Measurements from ENCODE around the gene STARD13.

Gene STARD13

DNA sequence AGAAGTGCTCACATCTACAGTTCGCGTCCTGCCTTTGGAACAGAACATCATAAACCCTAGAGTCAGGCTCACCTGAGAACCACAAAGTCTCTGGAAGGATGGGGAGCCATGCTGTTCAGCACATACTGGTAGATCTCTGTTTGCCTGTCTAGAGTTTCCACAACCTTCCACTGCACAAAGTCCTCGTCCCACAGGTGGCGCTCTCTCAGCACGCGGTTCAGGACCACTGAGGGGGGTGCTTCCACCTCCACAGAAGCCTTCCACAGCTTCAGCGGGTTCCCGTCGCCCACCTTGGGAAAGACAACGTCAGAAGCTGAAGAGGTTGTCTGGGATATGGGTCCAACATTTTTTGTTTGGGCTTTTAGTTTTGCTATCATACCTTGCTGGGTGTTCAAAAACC is 175.8 kb downstream of the STARD13 start:
- FAIRE-seq = no peak

GRCh38 chr13:33109271-33109697 is 176.3 kb downstream of the STARD13 start:
- FAIRE-seq = peak; percentile 61

DNA sequence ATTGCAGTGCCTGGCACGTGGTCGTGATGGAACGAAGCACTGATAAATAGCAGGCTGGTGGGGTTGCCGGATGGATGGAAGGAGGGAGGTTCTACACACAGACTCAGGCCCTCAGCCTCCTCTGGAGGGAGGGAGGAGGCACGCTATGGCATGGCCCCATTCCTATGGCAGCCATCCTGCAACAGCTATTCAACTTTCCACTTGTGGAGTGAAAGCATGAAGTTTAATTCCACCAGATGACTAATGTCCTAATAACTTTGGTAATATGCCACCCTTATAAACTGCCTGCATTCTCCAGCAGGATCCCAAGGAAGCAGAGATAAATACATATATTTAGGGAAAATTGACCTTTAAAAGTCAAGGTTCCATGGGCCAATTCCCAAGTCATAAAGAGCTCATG is 176.9 kb downstream of the STARD13 start:
- FAIRE-seq = no peak

DNA sequence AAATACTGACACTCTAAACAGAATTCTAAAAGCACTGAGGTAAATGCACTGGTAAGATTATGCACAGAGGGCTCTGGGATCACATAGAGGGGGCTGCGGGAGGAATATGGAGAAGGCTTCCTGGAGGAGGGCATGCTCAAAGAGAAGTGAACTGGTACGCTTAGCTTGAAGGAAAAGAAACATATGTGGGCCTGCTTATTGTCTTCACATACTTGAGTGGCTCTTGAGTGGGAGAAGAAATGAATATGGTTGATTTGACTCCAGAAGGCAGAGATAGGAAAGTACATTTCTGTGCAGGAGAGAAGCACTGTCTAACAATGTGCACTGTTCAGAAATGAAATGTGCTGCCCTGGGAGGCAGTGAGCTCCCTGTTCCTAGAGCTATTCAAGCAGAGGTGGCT is 178.2 kb downstream of the STARD13 start:
- no peak for FAIRE-seq

DNA sequence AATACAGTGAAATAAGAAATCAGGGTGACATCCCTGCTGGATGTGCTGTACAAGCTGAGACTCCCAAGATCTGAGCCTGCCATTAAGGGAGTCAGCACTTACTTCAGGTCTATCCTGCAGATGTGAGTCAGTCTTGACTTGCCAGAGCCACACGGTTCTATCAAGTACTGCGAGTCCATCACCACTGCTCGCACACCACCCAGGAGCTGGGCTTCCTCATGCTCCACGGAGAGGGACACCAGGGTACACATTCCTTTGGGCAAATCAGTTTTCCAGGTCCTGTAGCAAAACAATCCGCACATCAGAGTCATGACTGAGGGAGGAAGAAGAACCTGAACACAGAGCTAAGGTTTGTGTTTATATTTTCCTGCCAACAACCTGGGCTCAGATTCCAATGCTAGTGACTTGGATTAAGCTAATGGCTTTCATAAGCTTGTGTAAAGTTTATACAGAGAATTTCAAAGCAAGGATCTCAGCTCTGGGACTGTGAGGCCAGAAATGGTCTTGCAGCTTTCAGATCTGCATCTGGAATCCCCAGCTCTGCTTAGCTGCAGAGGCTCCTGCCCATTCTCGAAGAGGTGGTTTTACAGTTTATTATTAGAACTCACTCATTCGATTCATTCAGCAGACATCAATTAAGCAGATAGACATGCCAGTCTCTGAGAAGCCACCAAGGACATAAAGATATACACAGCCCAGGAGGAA is 178.7 kb downstream of the STARD13 start:
- FAIRE-seq = no peak

- no peak for FAIRE-seq
Observed at GRCh38 chr13:33105387-33106005, 180.1 kb downstream of the STARD13 start.

GRCh38 chr13:33103457-33103856 is 182.1 kb downstream of the STARD13 start:
- no peak for FAIRE-seq

DNA sequence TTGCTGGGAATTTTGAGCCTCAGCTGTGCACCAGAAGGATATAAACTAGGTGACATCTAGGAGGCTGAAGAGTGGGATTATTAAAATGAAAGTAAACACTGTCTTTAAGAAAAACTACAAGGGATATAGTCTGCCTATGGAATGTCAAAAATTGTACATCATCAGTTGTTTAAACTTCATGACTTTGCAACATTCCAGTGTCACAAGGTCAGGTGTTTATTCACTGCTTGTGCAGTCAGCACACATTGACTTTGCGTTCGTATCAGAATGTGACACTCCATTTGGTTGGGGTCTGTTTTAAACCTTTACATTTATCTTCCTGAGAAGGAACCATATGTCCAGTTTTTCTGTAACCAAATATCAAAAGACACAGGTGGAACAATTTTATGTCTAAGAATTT is 183.7 kb downstream of the STARD13 start:
- no peak for FAIRE-seq

GRCh38 chr13:33100886-33101285 is 184.7 kb downstream of the STARD13 start:
- FAIRE-seq = no peak

- no peak for FAIRE-seq
Observed at GRCh38 chr13:33099860-33100259, 185.7 kb downstream of the STARD13 start.

- no peak for FAIRE-seq
Observed at GRCh38 chr13:33096886-33097605, 188.5 kb downstream of the STARD13 start.

- no peak for FAIRE-seq
Observed at GRCh38 chr13:33092073-33092987, 193.2 kb downstream of the STARD13 start.

DNA sequence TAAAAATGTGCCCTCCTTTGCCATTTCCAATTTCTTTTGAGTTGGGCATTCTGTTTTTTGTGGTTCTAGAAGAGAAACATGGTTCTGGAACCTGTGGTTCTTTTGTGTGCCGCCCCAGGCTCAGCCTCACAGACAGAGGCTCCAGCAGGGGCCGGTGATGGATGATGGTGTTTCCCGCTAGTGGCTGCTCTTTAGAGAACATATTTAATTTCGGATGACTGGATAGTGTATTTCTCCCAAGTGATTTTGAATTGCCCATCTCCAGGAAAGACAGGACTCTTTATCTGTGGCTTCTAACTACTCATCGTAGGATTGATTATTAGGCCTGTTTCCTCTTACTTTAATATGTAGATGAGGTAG is 194.2 kb downstream of the STARD13 start:
- no peak for FAIRE-seq

DNA sequence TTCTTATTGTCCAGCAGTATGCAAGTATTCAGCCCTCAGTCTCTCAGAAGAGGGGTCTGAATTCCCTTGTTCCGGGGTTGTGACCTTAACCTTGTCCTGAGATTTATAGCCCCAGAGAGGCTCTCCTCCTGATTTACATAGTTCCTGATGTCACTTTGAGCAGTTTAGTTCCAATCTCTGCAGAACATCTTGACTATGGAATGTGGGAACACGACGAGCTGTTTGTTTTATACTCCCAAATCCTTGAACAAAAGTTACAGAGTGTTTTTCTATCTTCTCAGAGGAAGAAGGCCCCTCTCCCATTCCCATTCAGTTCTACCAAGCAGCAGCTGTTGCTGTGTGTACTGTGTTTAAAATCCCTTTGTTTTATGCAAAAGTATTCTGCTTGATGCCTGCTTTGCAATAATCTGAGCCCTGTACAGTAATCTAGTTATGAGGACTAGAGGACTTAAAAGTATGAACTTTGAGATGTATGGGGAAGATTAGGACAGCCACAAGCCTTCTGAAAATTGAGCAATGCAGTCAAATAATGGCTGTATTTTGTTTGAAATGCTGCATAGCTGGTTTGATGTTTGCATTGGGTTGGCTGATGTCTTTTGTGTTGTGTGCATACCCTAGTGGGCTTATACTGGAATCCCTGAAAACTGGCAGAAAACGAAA is 194.7 kb downstream of the STARD13 start:
- no peak for FAIRE-seq

DNA sequence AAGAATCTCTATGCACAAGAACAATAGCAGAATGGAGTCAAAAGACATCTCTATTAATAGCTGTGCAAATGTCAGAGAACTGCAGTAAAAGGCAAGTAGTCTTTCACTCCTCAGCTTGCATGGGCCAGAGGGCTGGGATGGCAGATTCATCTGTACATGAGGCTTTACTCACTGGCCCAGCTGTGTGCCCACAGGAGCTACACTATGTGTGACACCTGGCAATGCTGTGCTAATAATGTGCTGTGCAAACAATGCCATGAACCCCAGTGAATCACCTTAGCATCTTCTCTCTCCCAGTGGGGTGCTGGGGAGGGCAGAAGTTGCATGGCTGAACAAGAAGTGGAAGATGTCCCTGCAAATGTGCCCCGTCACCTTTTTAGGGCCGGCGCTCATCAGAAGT is 196.2 kb downstream of the STARD13 start:
- no peak for FAIRE-seq

DNA sequence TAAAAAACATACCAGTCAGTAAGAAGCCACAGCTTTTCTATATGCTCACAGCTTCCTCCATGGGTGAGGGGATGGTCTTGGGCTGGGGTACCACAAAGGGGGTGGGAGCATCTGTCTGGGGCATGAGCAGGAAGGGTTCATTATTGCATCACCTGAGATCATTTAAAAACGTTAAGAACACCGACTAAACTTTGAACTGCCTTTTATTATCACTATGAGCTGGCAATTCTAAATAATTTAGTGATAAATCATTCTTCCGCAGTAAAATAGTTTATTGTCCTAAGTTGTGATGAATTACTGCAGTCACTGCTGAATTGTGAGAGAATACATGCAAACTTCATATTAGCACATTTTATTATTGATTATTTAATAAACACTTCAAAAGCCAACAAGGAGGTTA is 197.8 kb downstream of the STARD13 start:
- no peak for FAIRE-seq

- FAIRE-seq = no peak
Observed at GRCh38 chr13:33087091-33087490, 198.5 kb downstream of the STARD13 start.

DNA sequence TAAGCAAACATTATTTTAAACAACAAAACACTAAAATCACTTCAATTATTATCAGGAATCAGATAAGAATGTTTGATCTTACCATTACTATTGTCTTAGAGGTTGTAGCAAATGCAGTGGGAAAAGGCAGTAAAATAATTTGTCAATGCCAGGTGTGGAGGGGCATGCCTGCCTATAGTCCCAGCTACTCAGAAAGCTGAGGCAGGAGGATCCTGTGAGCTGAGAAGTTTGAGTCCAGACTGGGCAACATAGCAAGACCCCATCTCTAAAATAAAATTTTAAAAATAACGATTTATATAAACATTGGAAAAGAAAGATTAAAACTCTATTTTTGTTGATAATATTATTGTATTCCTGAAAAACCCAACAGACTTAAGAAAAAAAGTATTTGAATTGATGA is 202.5 kb downstream of the STARD13 start:
- no peak for FAIRE-seq

DNA sequence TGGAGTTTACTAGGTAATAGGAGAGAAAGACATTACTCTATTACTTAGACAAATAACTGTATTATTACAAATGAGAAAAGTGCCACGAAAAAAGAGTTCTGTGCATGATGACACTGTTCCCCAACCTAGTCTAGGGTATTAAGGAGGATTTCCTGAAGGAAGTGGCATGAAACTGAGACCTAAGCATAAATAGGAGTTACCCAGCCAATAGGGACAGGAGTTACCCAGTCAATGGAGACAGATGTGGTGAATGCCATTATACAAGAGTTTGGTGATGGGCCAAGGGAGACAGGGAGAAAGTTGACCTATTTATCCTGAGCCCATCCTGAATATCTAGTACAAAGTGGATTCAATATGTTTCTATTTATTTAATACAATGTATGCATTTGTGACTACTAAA is 203.9 kb downstream of the STARD13 start:
- no peak for FAIRE-seq

GRCh38 chr13:33080972-33081590 is 204.5 kb downstream of the STARD13 start:
- FAIRE-seq = no peak

- FAIRE-seq = no peak
Observed at GRCh38 chr13:33079960-33080359, 205.6 kb downstream of the STARD13 start.

DNA sequence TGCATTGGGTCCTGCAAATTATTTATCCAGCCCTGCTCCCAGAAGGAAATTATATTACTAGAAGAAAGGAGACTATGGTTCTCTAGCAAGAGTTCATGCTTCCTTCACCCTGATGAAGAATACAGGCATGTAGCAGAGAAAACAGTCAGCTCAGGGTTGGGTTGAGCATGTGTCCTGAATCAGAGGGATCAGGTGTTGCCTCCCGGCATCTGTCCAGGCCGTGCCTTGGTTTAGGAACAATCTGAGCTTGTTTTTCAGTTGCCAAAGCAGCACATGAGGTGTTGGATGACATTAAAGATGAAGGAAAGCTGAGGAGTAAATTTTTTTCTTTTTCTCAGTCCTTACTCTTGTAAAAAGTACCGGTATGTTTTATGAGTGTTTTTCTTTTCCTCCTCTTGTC is 207.3 kb downstream of the STARD13 start:
- FAIRE-seq = no peak
